ENCODE data around the gene SIK3. TPM values are rescaled to one million over a fixed set of nuclear protein-coding genes. Genes with fewer than 3 reads are reported as not detected.

Gene SIK3
- total and polyA plus RNA-seq, 12 donors: 9.9 to 47.3 (median 36.5) TPM

DNA sequence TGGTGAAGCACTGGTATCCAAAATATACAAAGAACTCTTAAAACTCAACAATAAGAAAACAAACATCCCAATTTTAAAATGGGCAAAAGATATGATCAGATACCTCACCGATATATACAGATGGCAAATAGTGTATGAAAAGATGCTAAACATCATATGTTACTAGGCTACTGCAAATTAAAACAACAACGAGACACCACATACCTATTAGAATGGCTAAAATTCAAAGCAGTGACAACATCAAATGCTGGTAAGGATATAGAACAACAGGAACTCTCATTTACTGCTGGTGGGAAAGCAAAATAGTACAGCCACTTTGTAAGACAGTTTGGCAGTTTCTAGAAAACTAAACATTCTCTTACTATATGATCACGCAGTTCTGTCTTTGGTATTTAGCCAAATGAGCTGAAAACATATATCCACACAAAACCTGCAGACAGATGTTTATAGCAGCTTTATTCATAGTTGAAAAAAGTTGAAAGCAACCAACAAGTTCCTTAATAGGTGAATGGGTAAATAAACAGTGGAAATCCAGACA, 38.5 kb downstream of the SIK3 start:
- H3K4me1 ChIP-seq: peaks cover 0 to 54% (median 48%) of the 10 kb centered on the region in 9 donors
- intact Hi-C loops (cut with DNase I): no loop called here
- no peaks in the 10 kb centered on the region for H3K9me3 ChIP-seq
- WGBS, 2 donors: 84 to 87% methylated on average over 3 of the region's 3 CpGs
- H3K36me3 ChIP-seq: no peaks in the 10 kb centered on the region
- no peak for DNase-seq
- TF ChIP-seq CTCF (IDR thresholded peaks at IDR 0.05): no peak
- no peak overlapping the region for H3K4me3 ChIP-seq
- H3K27me3 ChIP-seq: no peaks in the 10 kb centered on the region
- H3K27ac ChIP-seq: peak overlapping the region in 1 of 10 donors; percentile 4
- no peak for ATAC-seq

GRCh38 chr11:117058761-117059261, 39.4 kb downstream of the SIK3 start:
- DNase-seq (no peak), ATAC-seq (peak in 1 of 8 donors; percentile 31)
- Histone ChIP-seq H3K36me3 (no peaks in the 10 kb centered on the region), H3K27ac (peak overlapping the region in 1 of 10 donors; percentile 4), H3K27me3 (no peaks in the 10 kb centered on the region), H3K4me3 (no peak overlapping the region), H3K4me1 (peaks cover 0 to 45% (median 39%) of the 10 kb centered on the region in 9 donors), H3K9me3 (no peaks in the 10 kb centered on the region)
- TF ChIP-seq CTCF (IDR thresholded peaks at IDR 0.05): no peak
- intact Hi-C loops (cut with DNase I): no loop called here
- WGBS, 2 donors: 65 to 66% methylated on average over 4 of the region's 4 CpGs

- Histone ChIP-seq H3K9me3 (no peaks in the 10 kb centered on the region), H3K4me1 (peaks cover 0 to 34% (median 30%) of the 10 kb centered on the region in 9 donors), H3K36me3 (no peaks in the 10 kb centered on the region), H3K4me3 (no peak overlapping the region), H3K27me3 (no peaks in the 10 kb centered on the region), H3K27ac (no peak overlapping the region)
- TF ChIP-seq CTCF (IDR thresholded peaks at IDR 0.05): no peak
- DNase-seq: no peak
- intact Hi-C loops (cut with DNase I): no loop called here
- ATAC-seq: no peak
Measured at GRCh38 chr11:117057727-117058126, 40.5 kb downstream of the SIK3 start.

DNA sequence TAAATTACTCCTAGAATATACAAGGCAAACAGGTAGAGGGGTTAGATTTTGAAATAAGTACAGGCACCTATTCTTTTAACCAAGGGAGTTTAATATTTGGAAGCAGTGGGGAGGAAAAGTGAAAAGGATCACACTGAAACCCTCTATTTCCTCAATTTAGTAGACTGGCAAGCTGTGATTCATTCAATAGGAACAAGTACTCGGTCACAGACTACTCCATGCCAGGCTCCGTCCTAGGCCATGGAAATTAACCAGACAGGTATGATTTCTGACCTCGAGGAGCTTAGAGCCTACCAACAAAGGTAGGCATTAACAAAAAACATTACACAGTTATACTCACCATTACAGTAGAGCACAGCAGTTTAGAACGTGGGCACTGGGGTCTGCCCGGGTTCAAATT, 40.9 kb downstream of the SIK3 start:
- Histone ChIP-seq H3K27me3 (no peaks in the 10 kb centered on the region), H3K4me1 (peaks cover 0 to 34% (median 25%) of the 10 kb centered on the region in 9 donors), H3K36me3 (no peaks in the 10 kb centered on the region), H3K27ac (no peak overlapping the region), H3K4me3 (no peak overlapping the region), H3K9me3 (no peaks in the 10 kb centered on the region)
- 95% methylated on average over 5 of the region's 5 CpGs for WGBS, 2 donors
- ATAC-seq (no peak), DNase-seq (no peak)
- intact Hi-C loops (cut with DNase I): no loop called here
- TF ChIP-seq CTCF (IDR thresholded peaks at IDR 0.05): no peak
